Stimulated activated CD4-positive, alpha-beta T cell treated with anti-CD3 and anti-CD28 coated beads, Interleukin-4, amount 100 ng/mL, for 48 hours (primary cell): ENCODE data around the gene KMT5C.
A peak's percentile ranks its signal among the peaks of the same experiment; 100 is the strongest.

Source experiments
- DNase-seq, 2 donors: peaks; one replicate each; pipeline ENCODE4 v3.0.0-alpha.2; 2020; ENCODE audit warnings: low read depth in 2 of 2

KMT5C gene

GRCh38 chr19:55385724-55386492 lies 46.2 kb downstream of the KMT5C start, which contains the start of gene RPL28:
Gene RPL28, plus strand, starts transcription at chr19:55385932. Its CDS starts 426 bp downstream, at chr19:55386358.
- DNase-seq = peak; percentile 95 to 98

- peak in 1 of 2 donors; percentile 38 for DNase-seq
Observed at GRCh38 chr19:55386493-55386971, 46.9 kb downstream of the KMT5C start.

GRCh38 chr19:55387736-55388497 lies 48.2 kb downstream of the KMT5C start:
- DNase-seq = no peak

GRCh38 chr19:55389386-55390317 lies 50.0 kb downstream of the KMT5C start:
- DNase-seq = no peak

- DNase-seq = no peak
Observed at GRCh38 chr19:55390461-55390880, 50.8 kb downstream of the KMT5C start.

GRCh38 chr19:55391191-55391670 lies 51.6 kb downstream of the KMT5C start:
- no peak for DNase-seq

GRCh38 chr19:55391702-55392615 lies 52.3 kb downstream of the KMT5C start:
- no peak for DNase-seq

- no peak for DNase-seq
Observed at GRCh38 chr19:55392820-55393761, 53.4 kb downstream of the KMT5C start.
